GM18909 (cell line): Measurements from ENCODE around the gene RBM15B.

Source experiments
- ATAC-seq: cut with Tn5 transposase; IDR thresholded peaks from one replicate; pipeline ENCODE4 v1.9.1; 2021; ENCODE audit warnings: mild to moderate bottlenecking; ENCODE audit not compliant: unreplicated experiment, poor library complexity

RBM15B gene

DNA sequence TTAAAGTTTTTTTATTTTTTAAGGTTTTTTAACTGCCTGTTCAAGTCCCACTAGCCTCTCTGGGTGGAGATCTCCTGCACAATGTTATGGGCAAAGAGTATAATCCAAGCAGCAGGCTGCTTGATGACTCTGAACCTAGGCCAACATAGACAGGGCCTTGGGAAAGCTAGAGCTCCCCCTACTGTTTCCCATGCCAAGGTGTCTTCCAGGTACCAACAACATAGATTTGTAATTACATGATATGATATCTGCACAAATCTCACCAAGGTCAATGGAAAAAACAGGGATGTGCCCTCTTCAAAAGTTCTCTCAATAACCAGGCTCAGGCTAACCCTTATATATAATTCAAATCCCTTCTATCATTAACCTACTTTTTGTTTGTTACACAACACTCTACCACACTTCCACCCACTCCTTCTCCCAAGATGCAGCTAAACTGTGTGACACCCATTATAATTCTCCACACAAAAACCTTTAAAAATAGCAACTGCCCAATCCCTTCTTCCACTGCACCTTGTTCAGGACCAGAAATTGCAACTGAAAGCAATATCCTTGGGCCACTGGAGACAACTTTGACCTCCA lies 43.8 kb downstream of the RBM15B start:
- ATAC-seq = no peak

DNA sequence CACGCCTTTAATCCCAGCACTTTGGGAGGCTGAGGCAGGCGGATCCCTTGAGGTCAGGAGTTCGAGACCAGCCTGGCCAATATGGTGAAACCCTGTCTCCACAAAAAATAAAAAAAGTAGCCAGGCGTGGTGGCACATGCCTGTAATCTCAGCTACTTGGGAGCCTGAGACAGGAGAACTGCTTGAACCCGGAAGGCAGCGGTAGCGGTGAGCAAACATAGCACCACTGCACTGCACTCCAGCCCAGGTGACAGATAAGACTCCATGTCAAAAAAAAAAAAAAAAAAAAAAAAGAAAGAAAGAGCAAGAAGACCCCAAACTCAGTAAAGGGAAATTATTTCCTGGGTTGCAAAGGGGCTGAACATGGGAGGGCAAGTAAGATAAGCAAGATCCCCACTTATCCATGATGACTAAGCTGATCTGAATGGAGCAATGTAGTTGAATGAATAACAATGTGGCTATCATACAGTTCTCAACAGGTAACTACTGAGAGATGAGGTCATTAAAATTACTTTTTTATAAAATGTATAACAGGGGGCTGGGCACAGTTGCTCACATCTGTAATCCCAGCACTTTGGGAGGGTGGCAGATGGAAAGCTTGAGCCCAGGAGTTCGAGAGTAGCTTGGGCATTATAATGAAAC lies 46.0 kb downstream of the RBM15B start:
- no peak for ATAC-seq

DNA sequence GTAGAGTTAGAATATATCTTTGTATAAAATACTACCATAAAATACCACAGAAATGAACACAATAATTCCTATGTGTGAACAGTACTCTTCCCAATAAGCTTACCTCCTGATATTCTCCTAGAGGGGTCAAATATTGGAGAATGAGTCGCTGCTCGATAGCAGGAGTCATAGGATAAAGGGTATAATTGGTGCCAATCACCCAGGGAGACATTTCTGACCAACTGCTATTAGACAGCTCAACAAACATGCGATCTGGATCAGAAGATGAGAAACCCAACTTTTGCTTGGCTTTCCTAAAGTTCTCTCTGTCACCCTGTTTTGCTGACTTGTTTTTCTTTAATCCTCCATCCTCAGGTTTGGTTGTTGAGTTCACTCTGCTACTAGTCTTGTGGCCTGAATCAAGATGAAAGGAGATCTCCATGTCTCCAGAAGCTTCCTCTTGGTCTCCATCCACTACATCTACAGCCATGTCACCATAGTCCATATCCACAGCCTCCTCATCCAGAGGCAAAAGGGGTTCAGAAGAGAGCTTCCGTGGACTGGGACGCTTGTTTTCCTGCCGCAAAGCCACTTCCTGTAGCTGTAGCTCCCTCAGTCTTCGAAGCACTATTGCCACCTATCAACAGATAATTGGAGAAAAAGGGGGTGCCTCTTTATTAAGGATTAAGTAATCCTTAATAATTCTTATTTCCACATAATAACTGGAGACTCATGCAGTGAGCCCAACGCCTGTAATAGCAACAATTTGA lies 50.4 kb downstream of the RBM15B start:
- ATAC-seq = no peak

DNA sequence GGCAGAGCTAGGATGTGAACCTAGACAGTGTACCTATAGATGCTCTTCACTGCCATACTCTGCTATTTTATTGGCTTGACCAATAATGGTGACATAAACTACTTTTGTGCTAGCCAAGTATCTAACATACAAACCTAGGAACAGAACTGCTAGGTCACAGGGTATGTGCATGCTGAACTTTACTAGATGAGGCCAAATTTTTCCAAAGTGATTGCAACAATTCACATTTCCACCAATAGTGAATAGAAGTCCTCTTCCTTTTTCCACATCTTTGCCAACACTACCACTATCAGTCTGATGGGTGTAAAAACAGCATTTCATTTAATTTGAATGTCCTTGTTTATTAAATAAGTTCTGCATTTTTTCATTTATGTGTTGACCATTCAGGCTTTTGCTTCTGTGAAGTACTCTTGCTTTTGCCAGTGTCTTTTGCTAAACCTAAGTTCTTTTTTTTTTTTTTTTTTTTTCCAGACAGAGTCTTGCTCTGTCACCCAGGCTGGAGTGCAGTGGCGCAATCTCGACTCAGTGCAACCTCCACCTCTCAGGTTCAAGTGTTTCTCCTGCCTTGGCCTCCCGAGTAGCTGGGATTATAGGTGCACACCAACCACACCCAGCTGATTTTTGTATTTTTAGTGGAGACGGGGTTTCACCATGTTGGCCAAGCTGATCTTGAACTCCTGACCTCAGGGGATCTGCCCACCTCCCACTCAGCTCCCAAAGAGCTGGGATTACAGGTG lies 54.6 kb downstream of the RBM15B start:
- ATAC-seq = no peak
